DOHH2 (cell line): ENCODE measurements around the gene MYEOV.

ENCODE experiments used
- EZH2phosphoT487 ChIP-seq: fragments of 200-600 bp; sonication (generic); IDR thresholded peaks from 2 replicates; pipeline ENCODE4 v1.6.1; 2017; ENCODE audit warnings: borderline replicate concordance, mild to moderate bottlenecking, antibody characterized with exemption, low read length, moderate library complexity, mixed read lengths
- TF ChIP-seq, protein P1 (sequence below): fragments of 200-600 bp; sonication (generic); IDR thresholded peaks from one replicate; pipeline ENCODE4 v1.5.1; 2014; ENCODE audit warnings: antibody characterized with exemption, mild to moderate bottlenecking, low read depth, low read length; ENCODE audit not compliant: poor library complexity, severe bottlenecking

DNA sequence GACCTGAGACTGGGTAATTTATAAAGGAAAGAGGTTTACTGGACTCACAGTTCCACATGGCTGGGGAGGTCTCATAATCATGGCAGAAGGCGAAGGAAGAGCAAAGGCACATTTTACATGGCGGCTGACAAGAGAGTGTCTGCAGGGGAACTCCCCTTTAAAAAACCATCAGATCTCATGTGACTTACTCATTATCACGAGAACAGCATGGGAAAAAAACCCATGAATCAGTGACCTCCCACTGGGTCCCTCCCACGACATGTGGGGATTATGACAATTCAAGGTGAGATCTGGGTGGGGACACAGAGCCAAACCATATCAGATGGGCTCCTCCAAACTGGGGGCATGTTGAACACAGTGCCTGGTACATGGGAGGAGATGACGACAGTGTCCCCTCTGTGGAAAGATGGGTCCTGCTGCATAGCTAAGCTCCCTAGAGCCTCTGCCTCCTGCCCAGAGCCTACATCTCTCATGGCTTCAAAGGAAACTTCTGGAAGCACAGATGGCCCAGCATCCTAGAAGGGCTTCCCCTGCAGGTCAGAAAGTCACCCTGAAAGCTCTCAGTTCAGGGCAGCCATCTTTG is 46.1 kb downstream of the MYEOV start:
- TF ChIP-seq, protein P1, sequence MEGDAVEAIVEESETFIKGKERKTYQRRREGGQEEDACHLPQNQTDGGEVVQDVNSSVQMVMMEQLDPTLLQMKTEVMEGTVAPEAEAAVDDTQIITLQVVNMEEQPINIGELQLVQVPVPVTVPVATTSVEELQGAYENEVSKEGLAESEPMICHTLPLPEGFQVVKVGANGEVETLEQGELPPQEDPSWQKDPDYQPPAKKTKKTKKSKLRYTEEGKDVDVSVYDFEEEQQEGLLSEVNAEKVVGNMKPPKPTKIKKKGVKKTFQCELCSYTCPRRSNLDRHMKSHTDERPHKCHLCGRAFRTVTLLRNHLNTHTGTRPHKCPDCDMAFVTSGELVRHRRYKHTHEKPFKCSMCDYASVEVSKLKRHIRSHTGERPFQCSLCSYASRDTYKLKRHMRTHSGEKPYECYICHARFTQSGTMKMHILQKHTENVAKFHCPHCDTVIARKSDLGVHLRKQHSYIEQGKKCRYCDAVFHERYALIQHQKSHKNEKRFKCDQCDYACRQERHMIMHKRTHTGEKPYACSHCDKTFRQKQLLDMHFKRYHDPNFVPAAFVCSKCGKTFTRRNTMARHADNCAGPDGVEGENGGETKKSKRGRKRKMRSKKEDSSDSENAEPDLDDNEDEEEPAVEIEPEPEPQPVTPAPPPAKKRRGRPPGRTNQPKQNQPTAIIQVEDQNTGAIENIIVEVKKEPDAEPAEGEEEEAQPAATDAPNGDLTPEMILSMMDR, result no peak
- TF ChIP-seq EZH2phosphoT487, result no peak
